Effector memory CD8-positive, alpha-beta T cell (primary cell): ENCODE data around the gene SND1.

Source experiments
- ATAC-seq: fragments of 150-1000 bp; cut with Tn5 transposase; replicated peaks from 2 replicates; pipeline ENCODE4 v1.10.0; 2021; ENCODE audit warnings: mild to moderate bottlenecking, moderate library complexity
- DNase-seq, 3 experiments: peaks; one replicate each; pipeline ENCODE4 v3.0.0; 2021
- H3K27ac Mint-ChIP-seq, 2 donors: one replicate each; pipeline ENCODE4 v1.8.0; 2022; ENCODE audit warnings: mild to moderate bottlenecking in 2 of 2, mixed read lengths in 2 of 2, moderate library complexity in 2 of 2
- H3K27me3 Mint-ChIP-seq, 2 donors: one replicate each; pipeline ENCODE4 v1.8.0; 2022; ENCODE audit warnings: mixed read lengths in 2 of 2
- H3K36me3 Mint-ChIP-seq: one replicate; pipeline ENCODE4 v1.8.0; 2022; ENCODE audit warnings: mild to moderate bottlenecking, moderate library complexity, mixed read lengths; ENCODE audit not compliant: insufficient read depth
- H3K4me1 Mint-ChIP-seq, 2 donors: one replicate each; pipeline ENCODE4 v1.8.0; 2022; ENCODE audit warnings: low read depth in 2 of 2, mixed read lengths in 2 of 2
- H3K4me3 Mint-ChIP-seq, 2 donors: one replicate each; pipeline ENCODE4 v1.8.0; 2022; ENCODE audit warnings: mild to moderate bottlenecking in 2 of 2, mixed read lengths in 2 of 2, moderate library complexity in 2 of 2
- H3K9me3 Mint-ChIP-seq, 2 donors: one replicate each; pipeline ENCODE4 v1.8.0; 2022; ENCODE audit warnings: mixed read lengths in 2 of 2

Gene SND1

DNA sequence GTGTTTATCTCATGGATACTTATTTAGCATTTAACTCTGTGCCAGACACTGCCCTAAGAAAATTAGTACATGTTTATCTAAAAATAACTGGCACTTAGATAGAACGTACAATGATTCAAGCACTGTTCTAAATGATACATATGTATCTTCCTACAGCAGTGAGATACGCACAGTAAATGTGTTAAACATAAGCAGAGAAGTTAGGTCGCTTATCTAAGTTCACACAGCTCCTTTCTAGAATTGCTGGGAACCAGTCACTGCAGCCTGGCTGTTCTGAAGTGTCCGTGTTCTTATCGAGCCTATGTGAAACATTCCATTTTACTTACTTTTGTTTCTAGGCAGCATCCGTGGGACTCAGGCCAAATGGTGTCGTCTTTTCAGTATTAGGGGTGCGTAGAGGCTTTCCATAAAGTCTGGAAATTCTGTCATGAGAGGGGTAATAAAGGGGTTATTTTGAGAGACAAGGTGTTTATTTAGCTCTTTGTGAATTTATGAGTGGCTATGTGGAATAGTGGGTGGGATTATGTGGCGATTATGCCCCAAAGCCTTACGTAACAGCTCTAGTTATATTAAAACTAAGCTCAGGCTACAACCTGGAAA lies 186.9 kb downstream of the SND1 start:
- peaks cover 5 to 8% of the 10 kb centered on the region in 2 donors for H3K9me3 Mint-ChIP-seq
- DNase-seq, result no peak
- H3K27me3 Mint-ChIP-seq, result no peaks in the 10 kb centered on the region
- no peak overlapping the region for H3K27ac Mint-ChIP-seq
- no peak overlapping the region for H3K4me3 Mint-ChIP-seq
- H3K36me3 Mint-ChIP-seq, result no peaks in the 10 kb centered on the region
- no peak for ATAC-seq
- H3K4me1 Mint-ChIP-seq, result peaks cover 6 to 26% of the 10 kb centered on the region in 2 donors

GRCh38 chr7:127840226-127840951 lies 188.4 kb downstream of the SND1 start:
- Mint-ChIP-seq H3K27ac (no peak overlapping the region), H3K4me3 (no peak overlapping the region), H3K9me3 (peaks cover 5 to 8% of the 10 kb centered on the region in 2 donors), H3K4me1 (peaks cover 12 to 21% of the 10 kb centered on the region in 2 donors), H3K36me3 (no peaks in the 10 kb centered on the region), H3K27me3 (no peaks in the 10 kb centered on the region)
- no peak for DNase-seq
- ATAC-seq, result no peak

- ATAC-seq (no peak), DNase-seq (no peak)
- no peak overlapping the region for H3K4me3 Mint-ChIP-seq
- peaks cover 8 to 9% of the 10 kb centered on the region in 2 donors for H3K4me1 Mint-ChIP-seq
- H3K27ac Mint-ChIP-seq, result no peak overlapping the region
- no peaks in the 10 kb centered on the region for H3K27me3 Mint-ChIP-seq
- H3K9me3 Mint-ChIP-seq, result no peaks in the 10 kb centered on the region
- H3K36me3 Mint-ChIP-seq, result peaks cover 14% of the 10 kb centered on the region
Observed at GRCh38 chr7:127844165-127844564, 192.2 kb downstream of the SND1 start.

DNA sequence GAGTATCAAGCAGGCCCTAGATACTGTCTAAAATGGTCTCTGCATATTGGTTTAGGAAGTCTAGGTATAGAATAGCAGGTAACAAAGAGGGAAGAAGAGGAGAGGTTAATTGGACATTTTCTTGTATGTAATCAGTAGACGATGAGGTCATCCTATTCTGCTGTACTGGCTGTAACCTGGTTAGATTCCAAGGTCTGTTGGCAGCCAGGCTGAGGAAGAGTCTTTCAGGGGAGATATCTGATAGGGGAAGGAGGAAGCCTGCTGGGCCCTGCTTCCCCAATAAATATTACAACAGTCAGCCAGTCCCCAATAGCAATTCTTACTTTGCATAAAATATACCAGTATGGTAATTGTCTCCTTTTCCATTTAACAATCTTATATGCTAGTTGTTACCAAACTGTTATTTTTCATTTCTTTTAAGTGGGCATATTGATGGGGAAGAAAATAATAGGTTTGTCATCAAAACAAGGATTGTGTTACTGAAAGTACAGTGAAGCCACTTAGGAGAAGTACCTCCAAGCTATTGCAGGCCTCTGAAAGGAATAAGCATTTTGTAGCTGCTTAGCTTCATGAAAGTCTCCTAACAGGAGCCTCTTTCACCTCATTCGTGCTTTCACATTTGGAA lies 192.8 kb downstream of the SND1 start:
- Mint-ChIP-seq H3K4me3 (no peak overlapping the region), H3K36me3 (peaks cover 16% of the 10 kb centered on the region), H3K27ac (no peak overlapping the region), H3K27me3 (no peaks in the 10 kb centered on the region), H3K9me3 (no peaks in the 10 kb centered on the region), H3K4me1 (peaks cover 8 to 9% of the 10 kb centered on the region in 2 donors)
- DNase-seq (no peak), ATAC-seq (no peak)

- no peaks in the 10 kb centered on the region for H3K9me3 Mint-ChIP-seq
- ATAC-seq, result no peak
Observed at GRCh38 chr7:127845522-127846214, 193.7 kb downstream of the SND1 start.

DNA sequence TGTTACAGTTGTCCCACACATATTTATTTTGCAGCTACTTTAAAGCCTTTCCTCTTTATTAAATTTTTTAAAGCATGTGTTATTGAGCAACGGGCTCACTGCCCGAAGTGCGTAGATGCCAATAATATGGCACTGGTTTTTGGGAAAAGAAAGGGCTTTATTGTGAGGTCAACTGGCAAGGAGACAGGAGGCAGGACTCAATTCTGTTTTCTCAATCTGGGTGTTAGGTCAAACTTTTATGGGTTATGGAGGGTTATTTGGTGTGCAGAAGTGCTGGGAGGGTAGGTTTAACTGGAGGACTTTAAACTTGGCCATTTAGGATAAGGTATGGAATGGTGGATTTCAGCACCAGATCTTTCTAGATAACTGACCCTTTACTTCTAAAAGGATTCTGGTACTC lies 195.6 kb downstream of the SND1 start:
- Mint-ChIP-seq H3K36me3 (peaks cover 21% of the 10 kb centered on the region), H3K9me3 (no peaks in the 10 kb centered on the region), H3K4me3 (no peak overlapping the region), H3K27ac (no peak overlapping the region), H3K27me3 (no peaks in the 10 kb centered on the region), H3K4me1 (peaks cover 6 to 7% of the 10 kb centered on the region in 2 donors)
- DNase-seq (no peak), ATAC-seq (no peak)

More at GRCh38 chr7:127845522-127846214, 193.7 kb downstream of the SND1 start:
- Mint-ChIP-seq H3K4me3 (no peak overlapping the region), H3K36me3 (peaks cover 21% of the 10 kb centered on the region), H3K27ac (no peak overlapping the region), H3K4me1 (peaks cover 8 to 11% of the 10 kb centered on the region in 2 donors), H3K27me3 (no peaks in the 10 kb centered on the region)
- no peak for DNase-seq

GRCh38 chr7:127848241-127848640 lies 196.2 kb downstream of the SND1 start:
- Mint-ChIP-seq H3K27ac (no peak overlapping the region), H3K4me3 (no peak overlapping the region), H3K9me3 (no peaks in the 10 kb centered on the region), H3K4me1 (peaks cover 7 to 9% of the 10 kb centered on the region in 2 donors), H3K27me3 (no peaks in the 10 kb centered on the region), H3K36me3 (peaks cover 21% of the 10 kb centered on the region)
- no peak for DNase-seq
- no peak for ATAC-seq

DNA sequence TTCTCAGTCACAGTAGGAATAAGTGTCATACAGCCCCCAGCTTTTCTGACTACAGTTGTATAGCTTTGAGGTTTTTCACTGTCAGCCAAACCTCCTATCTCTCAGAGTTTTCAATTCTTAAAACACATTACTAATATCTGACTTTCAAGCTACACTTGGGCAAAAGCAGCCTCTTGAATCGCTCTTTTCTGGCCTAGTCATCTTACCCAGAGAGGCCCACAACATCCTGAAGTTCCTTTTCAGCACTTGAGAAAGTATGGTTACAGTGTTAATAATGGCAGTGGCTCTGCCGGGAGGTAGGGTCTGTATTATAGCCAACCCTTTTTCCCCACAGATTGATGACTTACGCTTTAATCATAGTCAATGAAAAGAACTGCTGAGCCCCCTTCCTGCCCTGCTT lies 198.2 kb downstream of the SND1 start:
- Mint-ChIP-seq H3K36me3 (peaks cover 21% of the 10 kb centered on the region), H3K27me3 (no peaks in the 10 kb centered on the region), H3K27ac (no peak overlapping the region), H3K4me3 (no peak overlapping the region), H3K9me3 (no peaks in the 10 kb centered on the region), H3K4me1 (peaks cover 6 to 7% of the 10 kb centered on the region in 2 donors)
- ATAC-seq (no peak), DNase-seq (no peak)

DNA sequence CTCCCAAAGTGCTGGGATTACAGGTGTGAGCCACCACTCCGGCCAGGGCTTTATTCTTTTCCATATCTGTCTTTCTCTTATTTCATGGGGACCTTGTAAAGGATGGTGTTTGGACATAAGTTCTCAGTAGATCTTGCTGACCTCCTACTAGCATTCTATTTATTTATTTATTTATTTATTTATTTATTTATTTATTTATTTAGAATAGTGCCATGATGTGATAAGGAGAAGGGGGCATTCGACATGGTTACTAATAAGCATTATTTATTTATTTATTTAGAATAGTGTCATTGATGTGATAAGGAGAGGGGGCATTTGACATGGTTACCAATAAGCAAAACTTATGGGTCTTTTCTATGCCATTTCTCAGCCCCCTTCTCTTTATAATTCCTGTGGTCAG lies 202.4 kb downstream of the SND1 start:
- Mint-ChIP-seq H3K4me1 (peaks cover 33 to 39% of the 10 kb centered on the region in 2 donors), H3K4me3 (no peak overlapping the region), H3K36me3 (peaks cover 10% of the 10 kb centered on the region), H3K9me3 (no peaks in the 10 kb centered on the region), H3K27ac (peak overlapping the region in 1 of 2 donors; percentile 78), H3K27me3 (peaks cover 0 to 5% of the 10 kb centered on the region in 2 donors)
- no peak for DNase-seq
- no peak for ATAC-seq

- H3K36me3 Mint-ChIP-seq, result peaks cover 8% of the 10 kb centered on the region
- peaks cover 0 to 5% of the 10 kb centered on the region in 2 donors for H3K27me3 Mint-ChIP-seq
- H3K9me3 Mint-ChIP-seq, result no peaks in the 10 kb centered on the region
- H3K4me1 Mint-ChIP-seq, result peaks cover 43 to 44% of the 10 kb centered on the region in 2 donors
- no peak overlapping the region for H3K4me3 Mint-ChIP-seq
- no peak for ATAC-seq
- H3K27ac Mint-ChIP-seq, result no peak overlapping the region
- no peak for DNase-seq
Observed at GRCh38 chr7:127857464-127857841, 205.5 kb downstream of the SND1 start.

DNA sequence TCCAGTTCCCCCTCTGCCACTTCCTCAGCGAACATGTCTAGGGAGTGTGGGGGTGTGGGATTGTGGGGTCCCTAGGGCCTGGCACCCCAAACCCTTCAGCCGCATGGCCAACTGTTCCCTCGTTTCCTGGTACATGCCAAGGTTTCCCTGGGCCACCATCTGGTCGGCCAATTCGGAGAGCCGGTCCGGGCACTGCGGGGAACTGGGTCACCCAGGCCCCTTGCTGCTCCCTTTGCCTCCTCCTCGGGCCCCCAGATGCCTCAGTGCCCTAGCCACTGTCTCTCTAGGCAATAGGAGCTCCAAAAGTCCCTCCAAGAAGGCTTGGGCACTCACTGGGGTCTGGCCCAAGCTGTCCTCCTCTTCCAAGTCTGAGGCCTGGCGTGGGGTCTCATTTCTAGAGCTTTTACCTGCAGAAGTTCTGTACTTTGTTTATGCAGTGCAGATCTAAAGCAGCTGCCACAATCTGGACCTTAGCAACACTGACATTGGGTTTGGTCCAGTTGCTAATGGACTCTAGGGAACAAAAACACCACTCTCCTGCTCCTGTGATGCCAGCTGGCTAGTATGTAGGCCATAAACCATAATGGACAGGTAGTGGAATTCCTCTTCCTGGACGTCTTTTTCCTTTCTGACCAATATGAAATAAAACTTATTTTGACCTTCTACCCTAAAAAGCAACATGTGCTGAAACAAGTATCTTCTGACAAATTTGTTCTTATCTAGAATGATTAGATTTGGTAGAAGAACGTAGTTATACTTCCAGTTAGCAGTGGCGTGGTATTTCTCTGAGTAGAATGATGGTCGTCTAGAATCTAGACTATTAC lies 206.3 kb downstream of the SND1 start:
- peaks cover 0 to 5% of the 10 kb centered on the region in 2 donors for H3K27me3 Mint-ChIP-seq
- DNase-seq, result no peak
- H3K27ac Mint-ChIP-seq, result no peak overlapping the region
- ATAC-seq, result no peak
- peak overlapping the region; percentile 28 to 66 for H3K4me3 Mint-ChIP-seq
- H3K36me3 Mint-ChIP-seq, result peaks cover 8% of the 10 kb centered on the region
- H3K4me1 Mint-ChIP-seq, result peaks cover 41 to 43% of the 10 kb centered on the region in 2 donors
- no peaks in the 10 kb centered on the region for H3K9me3 Mint-ChIP-seq

- Mint-ChIP-seq H3K4me3 (no peak overlapping the region), H3K4me1 (peaks cover 40 to 43% of the 10 kb centered on the region in 2 donors), H3K36me3 (peaks cover 8% of the 10 kb centered on the region), H3K27me3 (peaks cover 0 to 5% of the 10 kb centered on the region in 2 donors), H3K27ac (no peak overlapping the region), H3K9me3 (no peaks in the 10 kb centered on the region)
- no peak for DNase-seq
- ATAC-seq, result no peak
Observed at GRCh38 chr7:127858915-127859189, 206.9 kb downstream of the SND1 start.

DNA sequence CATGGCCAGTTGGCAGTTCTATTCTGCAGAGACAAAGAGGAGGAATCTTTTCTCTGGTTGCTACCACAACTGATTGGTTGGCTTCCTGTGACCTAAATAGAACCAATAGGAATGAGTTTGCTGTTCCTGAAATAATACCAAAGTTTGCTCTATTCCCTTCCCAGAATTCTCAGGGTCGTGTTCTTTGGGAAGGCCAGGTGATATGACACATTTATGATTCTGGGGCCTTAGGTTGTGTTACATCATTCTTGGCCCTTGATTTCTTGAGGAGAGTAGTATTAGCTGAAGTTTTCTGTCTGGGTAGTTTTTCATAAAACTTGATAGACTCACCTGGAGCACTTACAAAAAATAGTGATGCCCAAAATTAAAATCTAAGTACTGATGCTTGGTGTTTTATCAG lies 207.3 kb downstream of the SND1 start:
- DNase-seq (no peak), ATAC-seq (no peak)
- Mint-ChIP-seq H3K4me1 (peaks cover 40 to 45% of the 10 kb centered on the region in 2 donors), H3K27me3 (peaks cover 0 to 5% of the 10 kb centered on the region in 2 donors), H3K4me3 (peak overlapping the region in 1 of 2 donors; percentile 6), H3K9me3 (no peaks in the 10 kb centered on the region), H3K36me3 (peaks cover 8% of the 10 kb centered on the region), H3K27ac (peak overlapping the region in 1 of 2 donors; percentile 27)
